Measurements from ENCODE around the gene HUS1B. TPM values are rescaled to one million over a fixed set of nuclear protein-coding genes. Genes with fewer than 3 reads are reported as not detected.

The HUS1B gene
- total and polyA plus RNA-seq, 2 donors (not counting 3 experiments of a cell fraction or from before 2014, with no cell fraction given) = 0.25 to 1.2 TPM

DNA sequence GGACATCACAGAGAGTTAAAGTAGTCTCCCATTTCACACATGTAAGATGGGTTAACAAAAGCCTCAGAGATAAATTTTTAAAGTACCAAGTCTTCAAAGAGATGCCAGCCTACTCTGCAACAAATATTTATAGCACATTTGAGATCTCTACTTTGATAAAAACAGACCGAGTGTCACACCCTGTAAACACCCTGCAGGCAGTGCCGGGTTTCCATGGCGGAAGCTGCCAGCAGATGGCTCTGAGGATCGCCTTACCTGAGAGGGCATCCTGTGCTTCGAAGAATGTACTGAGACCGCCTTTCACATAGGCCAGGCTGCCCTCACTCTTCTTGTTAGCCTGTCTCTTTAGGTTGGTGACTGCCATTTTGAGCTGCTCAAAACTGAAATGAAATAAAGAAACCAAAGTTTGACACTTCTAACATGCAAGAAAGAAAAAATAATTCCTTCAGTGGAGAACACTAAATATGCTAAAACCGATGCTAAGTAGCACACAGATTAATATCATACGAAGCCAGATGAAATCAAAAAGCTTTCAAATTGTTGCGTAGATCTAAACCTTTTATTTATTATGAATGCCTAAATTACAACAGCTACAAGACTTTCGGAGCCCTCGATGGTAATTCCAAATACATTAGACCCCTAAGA lies 39.3 kb downstream of the HUS1B start:
- dilution Hi-C loops (cut with MboI; ENCODE audit: extremely low pct_ligation_motif_present, low sequenced_read_pairs) (no loop called here), intact Hi-C loops (cut with micrococcal nuclease) (no loop called here)
- no TSS peak for BruUV-seq (replicated peaks)
- ChIA-PET CTCF (no interaction called here), POLR2A (no interaction called here)
- Histone ChIP-seq H3K9ac (replicated peaks; ENCODE audit: extremely low read depth, insufficient read depth, low read length) (no peak overlapping the region), H3K9me1 (replicated peaks; ENCODE audit: control insufficient read depth, extremely low read depth, insufficient read depth, low read length) (no peaks in the 10 kb centered on the region), H4K20me1 (replicated peaks; ENCODE audit: control insufficient read depth, extremely low read depth, insufficient read depth, low read length) (no peaks in the 10 kb centered on the region), H2AFZ (ENCODE audit: low read depth, low read length) (no peak overlapping the region), H3K4me2 (ENCODE audit: insufficient read depth, low read length) (no peak overlapping the region), H3K36me3 (ENCODE audit: control insufficient read depth in 2 of 2, extremely low read depth in 1 of 2, insufficient read depth in 2 of 2, low read length in 2 of 2) (no peaks in the 10 kb centered on the region), H3K27ac (ENCODE audit: insufficient read depth, low read depth, low read length) (no peak overlapping the region), H3K27me3 (ENCODE audit: control insufficient read depth in 2 of 2, insufficient read depth in 2 of 2, low read length in 2 of 2) (no peaks in the 10 kb centered on the region), H3K9me3 (replicated peaks; ENCODE audit: control insufficient read depth, insufficient read depth, low read length) (no peaks in the 10 kb centered on the region), H3K4me1 (ENCODE audit: control insufficient read depth, extremely low read depth, insufficient read depth, low read length) (no peaks in the 10 kb centered on the region), H3K79me2 (ENCODE audit: control insufficient read depth, insufficient read depth, low read length) (no peaks in the 10 kb centered on the region), H3K4me3 (replicated peaks in 1 of 3; ENCODE audit: insufficient read depth in 1 of 3, low read depth in 1 of 3, low read length in 3 of 3) (no peak overlapping the region)
- FAIRE-seq = no peak
- no peak for DNase-seq (ENCODE audit: low read depth, low spot score)
- no peak for TF ChIP-seq POLR2A (IDR thresholded peaks at IDR 0.05; ENCODE audit: low read depth, low read length)
- TF ChIP-seq, protein P1, sequence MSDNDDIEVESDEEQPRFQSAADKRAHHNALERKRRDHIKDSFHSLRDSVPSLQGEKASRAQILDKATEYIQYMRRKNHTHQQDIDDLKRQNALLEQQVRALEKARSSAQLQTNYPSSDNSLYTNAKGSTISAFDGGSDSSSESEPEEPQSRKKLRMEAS (IDR thresholded peaks at IDR 0.05; ENCODE audit: insufficient read depth, insufficient read length) = no peak

DNA sequence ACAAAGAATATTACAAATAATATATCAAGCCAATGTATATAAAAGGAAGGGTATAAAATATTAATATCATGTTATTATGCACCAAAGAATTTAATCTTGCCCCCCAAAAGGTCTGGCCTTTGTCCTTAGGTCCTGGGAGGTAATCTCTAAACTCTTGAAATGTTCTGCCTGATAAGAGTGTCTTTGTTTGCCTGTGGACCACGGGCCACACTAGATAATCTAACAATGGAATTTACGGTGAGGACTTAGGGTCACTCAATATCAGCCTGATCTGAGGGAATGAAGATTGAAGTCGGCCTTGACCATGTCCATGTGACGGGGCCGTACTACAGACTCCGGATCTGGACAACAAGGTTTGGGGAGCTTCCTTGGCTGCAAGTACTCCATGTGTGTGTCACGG lies 42.9 kb downstream of the HUS1B start:
- H3K4me1 ChIP-seq (ENCODE audit: control insufficient read depth, extremely low read depth, insufficient read depth, low read length) = peaks cover 7% of the 10 kb centered on the region
- peaks cover 0 to 4% of the 10 kb centered on the region in 2 experiments for H3K36me3 ChIP-seq (ENCODE audit: control insufficient read depth in 2 of 2, extremely low read depth in 1 of 2, insufficient read depth in 2 of 2, low read length in 2 of 2)
- TF ChIP-seq JUN (IDR thresholded peaks at IDR 0.05; ENCODE audit: borderline replicate concordance, insufficient read depth, insufficient read length, low read depth) (no peak), POLR2AphosphoS5 (IDR thresholded peaks at IDR 0.05; ENCODE audit: insufficient read depth, low read depth, low read length) (no peak), FOS (IDR thresholded peaks at IDR 0.05; ENCODE audit: borderline replicate concordance, insufficient read depth, low read length) (no peak), GATA2 (IDR thresholded peaks at IDR 0.05; ENCODE audit: insufficient read depth, insufficient read length, low read depth, low read length) (no peak), MYC (IDR thresholded peaks at IDR 0.05; ENCODE audit: low read depth, low read length) (no peak), POLR2A (IDR thresholded peaks at IDR 0.05; ENCODE audit: low read depth, low read length) (no peak), EZH2 (IDR thresholded peaks at IDR 0.05; ENCODE audit: borderline replicate concordance, low read depth, low read length, severe bottlenecking) (no peak)
- TF ChIP-seq, protein P2, sequence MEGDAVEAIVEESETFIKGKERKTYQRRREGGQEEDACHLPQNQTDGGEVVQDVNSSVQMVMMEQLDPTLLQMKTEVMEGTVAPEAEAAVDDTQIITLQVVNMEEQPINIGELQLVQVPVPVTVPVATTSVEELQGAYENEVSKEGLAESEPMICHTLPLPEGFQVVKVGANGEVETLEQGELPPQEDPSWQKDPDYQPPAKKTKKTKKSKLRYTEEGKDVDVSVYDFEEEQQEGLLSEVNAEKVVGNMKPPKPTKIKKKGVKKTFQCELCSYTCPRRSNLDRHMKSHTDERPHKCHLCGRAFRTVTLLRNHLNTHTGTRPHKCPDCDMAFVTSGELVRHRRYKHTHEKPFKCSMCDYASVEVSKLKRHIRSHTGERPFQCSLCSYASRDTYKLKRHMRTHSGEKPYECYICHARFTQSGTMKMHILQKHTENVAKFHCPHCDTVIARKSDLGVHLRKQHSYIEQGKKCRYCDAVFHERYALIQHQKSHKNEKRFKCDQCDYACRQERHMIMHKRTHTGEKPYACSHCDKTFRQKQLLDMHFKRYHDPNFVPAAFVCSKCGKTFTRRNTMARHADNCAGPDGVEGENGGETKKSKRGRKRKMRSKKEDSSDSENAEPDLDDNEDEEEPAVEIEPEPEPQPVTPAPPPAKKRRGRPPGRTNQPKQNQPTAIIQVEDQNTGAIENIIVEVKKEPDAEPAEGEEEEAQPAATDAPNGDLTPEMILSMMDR (IDR thresholded peaks at IDR 0.05; ENCODE audit: extremely low read depth in 1 of 2, insufficient read depth in 1 of 2, low read depth in 1 of 2, low read length in 2 of 2) = no peak
- TF ChIP-seq, protein P1 (IDR thresholded peaks at IDR 0.05; ENCODE audit: insufficient read depth, insufficient read length) = no peak
- no peak overlapping the region for H3K27ac ChIP-seq (ENCODE audit: insufficient read depth, low read depth, low read length)
- no TSS peak for BruUV-seq (replicated peaks)
- DNase-seq (ENCODE audit: low read depth, low spot score) (no peak), FAIRE-seq (no peak)
- H3K9me1 ChIP-seq (replicated peaks; ENCODE audit: control insufficient read depth, extremely low read depth, insufficient read depth, low read length) = no peaks in the 10 kb centered on the region
- no peak overlapping the region for H3K4me2 ChIP-seq (ENCODE audit: insufficient read depth, low read length)
- no peak overlapping the region for H2AFZ ChIP-seq (ENCODE audit: low read depth, low read length)
- no peaks in the 10 kb centered on the region for H3K79me2 ChIP-seq (ENCODE audit: control insufficient read depth, insufficient read depth, low read length)
- ChIA-PET CTCF (interaction anchor here (0.5 to 1.9 kb wide), 2 partner anchors 11 to 1010 kb away, joined by 3 to 6 read pairs; no protein-coding TSS in a partner anchor), POLR2A (no interaction called here)
- no peak overlapping the region for H3K9ac ChIP-seq (replicated peaks; ENCODE audit: extremely low read depth, insufficient read depth, low read length)
- H3K27me3 ChIP-seq (ENCODE audit: control insufficient read depth in 2 of 2, insufficient read depth in 2 of 2, low read length in 2 of 2) = no peaks in the 10 kb centered on the region
- dilution Hi-C loops (cut with MboI; ENCODE audit: extremely low pct_ligation_motif_present, low sequenced_read_pairs) (no loop called here), intact Hi-C loops (cut with micrococcal nuclease) (no loop called here)
- no peak overlapping the region for H3K4me3 ChIP-seq (replicated peaks in 1 of 3; ENCODE audit: insufficient read depth in 1 of 3, low read depth in 1 of 3, low read length in 3 of 3)
- no peaks in the 10 kb centered on the region for H3K9me3 ChIP-seq (replicated peaks; ENCODE audit: control insufficient read depth, insufficient read depth, low read length)
- H4K20me1 ChIP-seq (replicated peaks; ENCODE audit: control insufficient read depth, extremely low read depth, insufficient read depth, low read length) = no peaks in the 10 kb centered on the region

All from endothelial cell of umbilical vein (primary cell).